HepG2 (cell line): ENCODE measurements around the gene MFNG. TPM values are rescaled to one million over a fixed set of nuclear protein-coding genes. Genes with fewer than 3 reads are reported as not detected.

Experiments
- DR1 ChIP-seq: sonication (generic); formaldehyde crosslinking; IDR thresholded peaks from 2 replicates; pipeline ENCODE4 v1.8.0; 2021; ENCODE audit warnings: mild to moderate bottlenecking, missing genetic modification reagents, inconsistent platforms
- ISL2 ChIP-seq: sonication (generic); formaldehyde crosslinking; IDR thresholded peaks from 2 replicates; pipeline ENCODE4 v1.5.0; 2020; ENCODE audit warnings: missing genetic modification reagents
- KDM2A ChIP-seq: sonication (generic); formaldehyde crosslinking; IDR thresholded peaks from 2 replicates; pipeline ENCODE4 v1.4.0; 2020; ENCODE audit warnings: low read depth, missing genetic modification reagents, borderline replicate concordance
- KDM5B ChIP-seq: sonication (generic); formaldehyde crosslinking; IDR thresholded peaks from 2 replicates; pipeline ENCODE4 v1.4.0; 2020; ENCODE audit warnings: missing genetic modification reagents, mild to moderate bottlenecking, borderline replicate concordance
- MTF1 ChIP-seq: sonication (generic); formaldehyde crosslinking; IDR thresholded peaks from 2 replicates; pipeline ENCODE4 v1.5.0; 2020; ENCODE audit warnings: missing genetic modification reagents
- NFE2L1 ChIP-seq: sonication (generic); formaldehyde crosslinking; IDR thresholded peaks from 2 replicates; pipeline ENCODE4 v1.4.0; 2020; ENCODE audit warnings: missing genetic modification reagents, mild to moderate bottlenecking, borderline replicate concordance
- SAFB2 ChIP-seq: sonication (generic); formaldehyde crosslinking; IDR thresholded peaks from 2 replicates; pipeline ENCODE4 v1.5.1; 2020; ENCODE audit warnings: missing genetic modification reagents, low read depth, mild to moderate bottlenecking, borderline replicate concordance
- SMC3 ChIP-seq: IDR thresholded peaks from 2 replicates; pipeline ENCODE4 v1.6.1; 2011; ENCODE audit warnings: low read length, improper control_type of control experiment
- SUZ12 ChIP-seq: fragments of 150-350 bp; IDR thresholded peaks from 2 replicates; pipeline ENCODE4 v1.6.1; 2014; ENCODE audit warnings: low read depth, low read length
- YEATS2 ChIP-seq: sonication (generic); formaldehyde crosslinking; IDR thresholded peaks from 2 replicates; pipeline ENCODE4 v1.4.0; 2020; ENCODE audit warnings: missing genetic modification reagents, borderline replicate concordance
- ZFP36 ChIP-seq: fragments of 150-350 bp; IDR thresholded peaks from 2 replicates; pipeline ENCODE4 v1.6.1; 2018; ENCODE audit warnings: borderline replicate concordance, low read length, low read depth; ENCODE audit not compliant: partially characterized antibody
- ZNF331 ChIP-seq: sonication (generic); formaldehyde crosslinking; IDR thresholded peaks from 2 replicates; pipeline ENCODE4 v1.4.0; 2020; ENCODE audit warnings: missing genetic modification reagents
- ZNF547 ChIP-seq: sonication (generic); formaldehyde crosslinking; IDR thresholded peaks from 2 replicates; pipeline ENCODE4 v1.5.1; 2020; ENCODE audit warnings: mild to moderate bottlenecking, missing genetic modification reagents
- ZNF672 ChIP-seq: sonication (generic); formaldehyde crosslinking; IDR thresholded peaks from 2 replicates; pipeline ENCODE4 v1.8.1; 2022; ENCODE audit warnings: missing genetic modification reagents
- polyA plus RNA-seq, 8 experiments: library from polyadenylated mRNA; depleted of rRNA in 3 of 8; stranded (reverse) in 7 of 8; unstranded in 1 of 8; fragments of >200 nt; fragmentation: Illumina TruSeq in 4 of 8; extraction: Trizol in 4 of 8; gene quantifications; 2 replicates each; pipeline versions ENCODE4 v1.2.1 to v1.2.3, GENCODE V29; 2011 to 2016; ENCODE audit warnings: low read depth in 4 of 8, missing spikeins in 1 of 8, mixed read lengths in 1 of 8; ENCODE audit not compliant: insufficient read depth in 1 of 8
- total RNA-seq, 5 experiments: library from RNA; depleted of rRNA; stranded (reverse); fragments of >200 nt; fragmentation: Illumina TruSeq; extraction: Trizol; gene quantifications; 2 replicates each; pipeline ENCODE4 v1.2.3, GENCODE V29; 2016; ENCODE audit warnings: low read depth in 1 of 5
- TF ChIP-seq, protein P1 (sequence below): sonication (generic); formaldehyde crosslinking; IDR thresholded peaks from 2 replicates; pipeline ENCODE4 v1.4.0; 2020; ENCODE audit warnings: missing genetic modification reagents, mild to moderate bottlenecking, borderline replicate concordance
- TF ChIP-seq, protein P2 (sequence below): sonication (generic); formaldehyde crosslinking; IDR thresholded peaks from 2 replicates; pipeline ENCODE4 v1.4.0; 2020; ENCODE audit warnings: missing genetic modification reagents
- TF ChIP-seq, protein P3 (sequence below): sonication (generic); formaldehyde crosslinking; IDR thresholded peaks from 2 replicates; pipeline ENCODE4 v1.5.0; 2020; ENCODE audit warnings: missing genetic modification reagents, mild to moderate bottlenecking, borderline replicate concordance
- TF ChIP-seq, protein P4 (sequence below): sonication (generic); formaldehyde crosslinking; IDR thresholded peaks from 2 replicates; pipeline ENCODE4; 2020; ENCODE audit warnings: missing genetic modification reagents, mild to moderate bottlenecking, borderline replicate concordance

The MFNG gene
- total and polyA plus RNA-seq, 2 of the 13 experiments (the other 11 are each of a cell fraction or from before 2014, with no cell fraction given) = 1.0 to 11.7 TPM

DNA sequence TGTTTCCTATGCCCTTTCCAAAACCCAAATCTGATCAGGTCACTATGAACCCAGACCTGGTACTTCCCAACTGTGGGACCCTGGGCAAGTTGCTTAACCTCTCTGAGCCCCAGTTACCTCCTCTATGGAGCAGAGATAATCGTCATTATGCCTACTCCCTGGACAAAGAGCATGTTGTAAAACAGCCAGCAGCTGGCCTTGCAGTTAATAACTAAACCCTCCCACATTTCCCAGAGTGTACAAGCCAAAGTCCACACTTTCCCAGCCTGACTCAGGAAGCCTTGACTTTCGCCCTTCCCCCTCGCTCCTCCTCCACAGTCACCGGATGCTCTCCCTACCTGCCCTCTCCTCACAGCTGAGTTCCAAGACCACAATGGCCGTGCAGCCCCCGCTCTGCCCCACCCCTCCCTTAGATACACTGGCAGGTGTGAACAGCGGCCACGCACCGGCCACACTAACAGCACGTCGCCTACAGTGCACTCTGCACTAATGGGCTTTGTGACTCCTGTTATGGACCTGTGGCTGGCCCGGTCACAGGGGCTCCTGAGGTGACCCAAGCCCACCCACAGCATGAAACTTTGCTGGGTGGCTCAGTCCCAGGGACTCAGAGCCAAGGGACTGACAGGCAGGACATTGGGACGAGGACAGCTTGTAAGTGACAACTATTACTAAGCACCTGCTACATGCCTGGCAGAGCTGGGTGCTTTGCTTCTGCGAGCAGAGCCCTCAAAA, 15.6 kb upstream of the MFNG start (continued):
- TF ChIP-seq KDM2A (CRISPR knock-in tag) (peak; percentile 75), ZNF672 (CRISPR knock-in tag) (0 out of 2 replicates have a peak, but pooled peaks have one; percentile 81), SUZ12 (no peak), ISL2 (peak; percentile 76), ZNF547 (CRISPR knock-in tag) (no peak; the same call in 1 of the 2 replicates), ZFP36 (peak; percentile 96), YEATS2 (no peak; the same call in 1 of the 2 replicates), MTF1 (no peak), ZNF331 (peak; percentile 90), KDM5B (CRISPR knock-in tag) (peak; percentile 95; the same call in 1 of the 2 replicates), NFE2L1 (CRISPR knock-in tag) (no peak), SAFB2 (no peak; the same call in 1 of the 2 replicates), DR1 (CRISPR knock-in tag) (0 out of 2 replicates have a peak, but pooled peaks have one; percentile 15), SMC3 (peak; percentile 26; the same call in 1 of the 2 replicates)
- TF ChIP-seq, protein P1, sequence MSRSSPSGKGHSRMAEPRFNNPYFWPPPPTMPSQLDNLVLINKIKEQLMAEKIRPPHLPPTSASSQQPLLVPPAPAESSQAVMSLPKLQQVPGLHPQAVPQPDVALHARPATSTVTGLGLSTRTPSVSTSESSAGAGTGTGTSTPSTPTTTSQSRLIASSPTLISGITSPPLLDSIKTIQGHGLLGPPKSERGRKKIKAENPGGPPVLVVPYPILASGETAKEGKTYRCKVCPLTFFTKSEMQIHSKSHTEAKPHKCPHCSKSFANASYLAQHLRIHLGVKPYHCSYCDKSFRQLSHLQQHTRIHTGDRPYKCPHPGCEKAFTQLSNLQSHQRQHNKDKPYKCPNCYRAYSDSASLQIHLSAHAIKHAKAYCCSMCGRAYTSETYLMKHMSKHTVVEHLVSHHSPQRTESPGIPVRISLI = 0 out of 2 replicates have a peak, but pooled peaks have one; percentile 49
- TF ChIP-seq, protein P2, sequence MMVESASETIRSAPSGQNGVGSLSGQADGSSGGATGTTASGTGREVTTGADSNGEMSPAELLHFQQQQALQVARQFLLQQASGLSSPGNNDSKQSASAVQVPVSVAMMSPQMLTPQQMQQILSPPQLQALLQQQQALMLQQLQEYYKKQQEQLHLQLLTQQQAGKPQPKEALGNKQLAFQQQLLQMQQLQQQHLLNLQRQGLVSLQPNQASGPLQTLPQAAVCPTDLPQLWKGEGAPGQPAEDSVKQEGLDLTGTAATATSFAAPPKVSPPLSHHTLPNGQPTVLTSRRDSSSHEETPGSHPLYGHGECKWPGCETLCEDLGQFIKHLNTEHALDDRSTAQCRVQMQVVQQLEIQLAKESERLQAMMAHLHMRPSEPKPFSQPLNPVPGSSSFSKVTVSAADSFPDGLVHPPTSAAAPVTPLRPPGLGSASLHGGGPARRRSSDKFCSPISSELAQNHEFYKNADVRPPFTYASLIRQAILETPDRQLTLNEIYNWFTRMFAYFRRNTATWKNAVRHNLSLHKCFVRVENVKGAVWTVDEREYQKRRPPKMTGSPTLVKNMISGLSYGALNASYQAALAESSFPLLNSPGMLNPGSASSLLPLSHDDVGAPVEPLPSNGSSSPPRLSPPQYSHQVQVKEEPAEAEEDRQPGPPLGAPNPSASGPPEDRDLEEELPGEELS (CRISPR knock-in tag) = peak; percentile 97
- TF ChIP-seq, protein P3, sequence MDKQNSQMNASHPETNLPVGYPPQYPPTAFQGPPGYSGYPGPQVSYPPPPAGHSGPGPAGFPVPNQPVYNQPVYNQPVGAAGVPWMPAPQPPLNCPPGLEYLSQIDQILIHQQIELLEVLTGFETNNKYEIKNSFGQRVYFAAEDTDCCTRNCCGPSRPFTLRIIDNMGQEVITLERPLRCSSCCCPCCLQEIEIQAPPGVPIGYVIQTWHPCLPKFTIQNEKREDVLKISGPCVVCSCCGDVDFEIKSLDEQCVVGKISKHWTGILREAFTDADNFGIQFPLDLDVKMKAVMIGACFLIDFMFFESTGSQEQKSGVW (CRISPR knock-in tag) = peak; percentile 72; the same call in 1 of the 2 replicates
- TF ChIP-seq, protein P4, sequence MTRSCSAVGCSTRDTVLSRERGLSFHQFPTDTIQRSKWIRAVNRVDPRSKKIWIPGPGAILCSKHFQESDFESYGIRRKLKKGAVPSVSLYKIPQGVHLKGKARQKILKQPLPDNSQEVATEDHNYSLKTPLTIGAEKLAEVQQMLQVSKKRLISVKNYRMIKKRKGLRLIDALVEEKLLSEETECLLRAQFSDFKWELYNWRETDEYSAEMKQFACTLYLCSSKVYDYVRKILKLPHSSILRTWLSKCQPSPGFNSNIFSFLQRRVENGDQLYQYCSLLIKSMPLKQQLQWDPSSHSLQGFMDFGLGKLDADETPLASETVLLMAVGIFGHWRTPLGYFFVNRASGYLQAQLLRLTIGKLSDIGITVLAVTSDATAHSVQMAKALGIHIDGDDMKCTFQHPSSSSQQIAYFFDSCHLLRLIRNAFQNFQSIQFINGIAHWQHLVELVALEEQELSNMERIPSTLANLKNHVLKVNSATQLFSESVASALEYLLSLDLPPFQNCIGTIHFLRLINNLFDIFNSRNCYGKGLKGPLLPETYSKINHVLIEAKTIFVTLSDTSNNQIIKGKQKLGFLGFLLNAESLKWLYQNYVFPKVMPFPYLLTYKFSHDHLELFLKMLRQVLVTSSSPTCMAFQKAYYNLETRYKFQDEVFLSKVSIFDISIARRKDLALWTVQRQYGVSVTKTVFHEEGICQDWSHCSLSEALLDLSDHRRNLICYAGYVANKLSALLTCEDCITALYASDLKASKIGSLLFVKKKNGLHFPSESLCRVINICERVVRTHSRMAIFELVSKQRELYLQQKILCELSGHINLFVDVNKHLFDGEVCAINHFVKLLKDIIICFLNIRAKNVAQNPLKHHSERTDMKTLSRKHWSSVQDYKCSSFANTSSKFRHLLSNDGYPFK (CRISPR knock-in tag) = peak; percentile 72; the same call in 1 of the 2 replicates
